Activated CD4-positive, alpha-beta memory T cell treated with anti-CD3 and anti-CD28 coated beads, Interleukin-2, amount 10 ng/mL, durations not matched to agents 7 days and 5 days (primary cell): Measurements from ENCODE around the gene GCLC. TPM values are rescaled to one million over a fixed set of nuclear protein-coding genes. Genes with fewer than 3 reads are reported as not detected.
"Not testable (repeated sequence)": the region's sequence is repeated elsewhere in the genome, so short reads cannot be mapped to it uniquely, and the experiment has no call there.

Experiments used
- CTCF ChIA-PET: fragments of 350-600 bp; sonication (Branson Sonifier 250); formaldehyde crosslinking; loops from one replicate; lab custom pipeline; 2021; ENCODE audit warnings: antibody characterized with exemption, inconsistent platforms; lab: Charles Lee
- POLR2A ChIA-PET: fragments of 350-600 bp; sonication (Branson Sonifier 250); formaldehyde crosslinking; loops from one replicate; lab custom pipeline; 2021; ENCODE audit warnings: antibody characterized with exemption; lab: Charles Lee
- DNase-seq: peaks from one replicate; pipeline ENCODE4 v3.0.0-alpha.2; 2020
- H3K27ac Mint-ChIP-seq: one replicate; pipeline ENCODE4 v1.8.0; 2021; ENCODE audit warnings: mild to moderate bottlenecking, mixed read lengths
- H3K27me3 Mint-ChIP-seq: one replicate; pipeline ENCODE4 v1.8.0; 2021; ENCODE audit warnings: mixed read lengths
- H3K36me3 Mint-ChIP-seq: one replicate; pipeline ENCODE4 v1.8.0; 2021; ENCODE audit warnings: low read depth, mixed read lengths
- H3K4me1 Mint-ChIP-seq: one replicate; pipeline ENCODE4 v1.8.0; 2021; ENCODE audit warnings: mixed read lengths
- H3K4me3 Mint-ChIP-seq: one replicate; pipeline ENCODE4 v1.8.0; 2021; ENCODE audit warnings: mild to moderate bottlenecking, mixed read lengths
- H3K9me3 Mint-ChIP-seq: one replicate; pipeline ENCODE4 v1.8.0; 2021; ENCODE audit warnings: mixed read lengths
- total RNA-seq, 2 experiments: library from RNA; stranded (reverse); gene quantifications; one replicate each; pipeline ENCODE4 v1.2.3, GENCODE V29; 2021

The GCLC gene
- total RNA-seq, 2 experiments from 2014 or later, result 29.1 to 30.6 TPM

- H3K9me3 Mint-ChIP-seq, result no peaks in the 10 kb centered on the region
- POLR2A ChIA-PET, result no interaction called here
- H3K27me3 Mint-ChIP-seq, result no peaks in the 10 kb centered on the region
- no peak overlapping the region for H3K4me3 Mint-ChIP-seq
- H3K4me1 Mint-ChIP-seq, result peaks cover 10% of the 10 kb centered on the region
- H3K36me3 Mint-ChIP-seq, result no peaks in the 10 kb centered on the region
- CTCF ChIA-PET, result no interaction called here
- no peak overlapping the region for H3K27ac Mint-ChIP-seq
- no peak for DNase-seq
Observed at GRCh38 chr6:53579338-53579737, 34.4 kb upstream of the GCLC start.

- ChIA-PET POLR2A (no interaction called here), CTCF (no interaction called here)
- Mint-ChIP-seq H3K27me3 (no peaks in the 10 kb centered on the region), H3K9me3 (peaks cover under 1% of the 10 kb centered on the region), H3K4me1 (peaks cover 10% of the 10 kb centered on the region), H3K4me3 (no peak overlapping the region), H3K36me3 (no peaks in the 10 kb centered on the region), H3K27ac (no peak overlapping the region)
- DNase-seq, result no peak
Observed at GRCh38 chr6:53578371-53578770, 33.5 kb upstream of the GCLC start.

DNA sequence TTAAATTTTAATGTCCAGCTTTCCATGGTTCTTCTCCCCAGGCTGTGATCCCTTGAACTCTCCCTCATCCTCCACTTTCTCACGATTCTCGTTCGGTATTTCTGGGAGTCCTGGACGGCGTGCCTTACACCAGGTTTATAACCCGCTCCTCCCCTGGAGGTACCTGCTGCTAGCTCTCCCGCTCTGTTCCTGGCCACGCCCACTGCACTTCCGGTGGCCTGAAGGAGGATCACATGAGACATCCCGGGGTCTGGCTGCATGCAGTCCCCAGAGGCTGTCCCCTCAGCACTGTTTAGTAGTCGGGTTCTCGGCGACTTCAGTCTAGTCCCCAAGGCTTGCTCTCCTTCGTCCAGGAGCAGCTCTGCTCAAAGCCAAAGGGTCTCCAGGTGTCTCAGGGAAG, 28.4 kb upstream of the GCLC start:
- CTCF ChIA-PET, result no interaction called here
- H3K9me3 Mint-ChIP-seq, result peaks cover 3% of the 10 kb centered on the region
- H3K4me1 Mint-ChIP-seq, result no peaks in the 10 kb centered on the region
- H3K36me3 Mint-ChIP-seq, result no peaks in the 10 kb centered on the region
- POLR2A ChIA-PET, result no interaction called here
- no peak overlapping the region for H3K4me3 Mint-ChIP-seq
- no peak overlapping the region for H3K27ac Mint-ChIP-seq
- no peak for DNase-seq
- H3K27me3 Mint-ChIP-seq, result peaks cover 2% of the 10 kb centered on the region

GRCh38 chr6:53572379-53572778, 27.5 kb upstream of the GCLC start:
- POLR2A ChIA-PET, H3K36me3 Mint-ChIP-seq: not testable (repeated sequence)

GRCh38 chr6:53568776-53569616, 24.1 kb upstream of the GCLC start:
- POLR2A ChIA-PET, result no interaction called here
- Mint-ChIP-seq H3K4me3 (no peak overlapping the region), H3K27ac (no peak overlapping the region), H3K36me3 (no peaks in the 10 kb centered on the region), H3K9me3 (peaks cover 3% of the 10 kb centered on the region), H3K4me1 (no peaks in the 10 kb centered on the region), H3K27me3 (peaks cover 8% of the 10 kb centered on the region)
- CTCF ChIA-PET, result no interaction called here
- DNase-seq, result no peak

More at GRCh38 chr6:53572379-53572778, 27.5 kb upstream of the GCLC start:
- H3K9me3 Mint-ChIP-seq, CTCF ChIA-PET, H3K27me3 Mint-ChIP-seq, H3K4me3 Mint-ChIP-seq, H3K27ac Mint-ChIP-seq, H3K4me1 Mint-ChIP-seq, DNase-seq: not testable (repeated sequence)

- no peak overlapping the region for H3K27ac Mint-ChIP-seq
- no peaks in the 10 kb centered on the region for H3K36me3 Mint-ChIP-seq
- CTCF ChIA-PET, result no interaction called here
- H3K9me3 Mint-ChIP-seq, result no peaks in the 10 kb centered on the region
- H3K27me3 Mint-ChIP-seq, result peaks cover 8% of the 10 kb centered on the region
- POLR2A ChIA-PET, result no interaction called here
- no peak for DNase-seq
- no peaks in the 10 kb centered on the region for H3K4me1 Mint-ChIP-seq
- H3K4me3 Mint-ChIP-seq, result no peak overlapping the region
Observed at GRCh38 chr6:53567701-53568100, 22.8 kb upstream of the GCLC start.

DNA sequence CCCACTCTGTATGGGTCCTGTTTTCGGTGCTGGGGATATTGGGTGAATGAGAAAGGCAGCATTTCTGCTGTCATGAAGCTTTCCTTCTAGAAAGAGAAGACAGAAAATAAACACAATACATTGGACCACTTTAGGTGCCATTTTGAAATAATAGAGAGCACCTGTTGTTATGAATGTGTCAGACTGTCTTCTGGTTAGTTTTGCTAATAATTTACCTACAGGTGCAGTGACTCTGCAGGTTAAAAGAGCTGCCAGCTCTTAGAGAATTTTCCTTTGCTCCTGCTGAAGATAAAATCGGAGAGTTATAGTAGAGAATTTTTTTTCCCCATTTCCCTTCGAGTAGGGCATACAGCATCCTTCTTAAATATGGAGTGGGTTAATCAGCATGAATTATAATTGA, 21.9 kb upstream of the GCLC start:
- no peak overlapping the region for H3K4me3 Mint-ChIP-seq
- POLR2A ChIA-PET, result no interaction called here
- peaks cover 11% of the 10 kb centered on the region for H3K27me3 Mint-ChIP-seq
- H3K9me3 Mint-ChIP-seq, result no peaks in the 10 kb centered on the region
- no peak for DNase-seq
- CTCF ChIA-PET, result interaction anchor here (0.6 to 0.7 kb wide), 2 partner anchors 100 to 685 kb away, joined by 3 read pairs; no protein-coding TSS in a partner anchor
- H3K36me3 Mint-ChIP-seq, result no peaks in the 10 kb centered on the region
- H3K4me1 Mint-ChIP-seq, result no peaks in the 10 kb centered on the region
- no peak overlapping the region for H3K27ac Mint-ChIP-seq

- Mint-ChIP-seq H3K4me1 (no peaks in the 10 kb centered on the region), H3K4me3 (no peak overlapping the region), H3K9me3 (peaks cover 3% of the 10 kb centered on the region), H3K27me3 (peaks cover 11% of the 10 kb centered on the region), H3K27ac (no peak overlapping the region), H3K36me3 (no peaks in the 10 kb centered on the region)
- DNase-seq, result no peak
- CTCF ChIA-PET, result no interaction called here
- POLR2A ChIA-PET, result no interaction called here
Observed at GRCh38 chr6:53565886-53566285, 21.0 kb upstream of the GCLC start.

DNA sequence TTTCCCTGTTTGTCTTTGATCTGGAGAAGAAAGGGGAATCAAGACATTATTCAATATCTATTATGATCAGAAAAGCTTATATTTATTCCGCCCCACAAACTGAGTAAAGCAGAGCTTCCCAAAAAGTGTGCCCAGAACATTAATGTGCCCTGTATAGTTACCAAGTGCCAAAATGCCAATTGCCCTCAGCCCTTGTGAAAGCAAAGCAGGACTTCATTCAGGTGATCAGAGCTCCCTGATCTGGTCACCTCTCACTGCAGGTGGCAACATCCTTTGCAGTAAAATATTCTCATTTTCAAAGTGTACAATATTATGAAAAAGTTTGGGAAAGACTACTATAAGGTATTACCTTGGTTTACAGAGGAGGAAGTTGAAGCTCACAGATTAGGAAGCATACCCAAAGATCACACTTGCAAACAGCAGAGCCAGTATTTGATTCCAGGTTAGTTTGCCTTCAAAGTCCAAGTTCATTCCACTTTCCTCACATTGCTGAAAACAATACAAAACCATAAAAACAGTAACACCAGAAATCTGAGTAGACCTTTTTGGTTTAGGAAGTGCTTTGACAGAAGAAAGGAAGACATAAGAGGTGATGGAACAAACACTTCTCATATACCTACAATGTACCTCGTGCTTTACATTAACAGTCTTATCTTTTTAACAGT, 19.6 kb upstream of the GCLC start:
- peaks cover 2% of the 10 kb centered on the region for H3K36me3 Mint-ChIP-seq
- no peak overlapping the region for H3K4me3 Mint-ChIP-seq
- CTCF ChIA-PET, result interaction anchor here (1.7 kb wide), 1 partner anchor 17 kb away, joined by 4 read pairs; no protein-coding TSS in a partner anchor
- DNase-seq, result no peak
- POLR2A ChIA-PET, result no interaction called here
- peaks cover 5% of the 10 kb centered on the region for H3K9me3 Mint-ChIP-seq
- no peak overlapping the region for H3K27ac Mint-ChIP-seq
- peaks cover 11% of the 10 kb centered on the region for H3K27me3 Mint-ChIP-seq
- no peaks in the 10 kb centered on the region for H3K4me1 Mint-ChIP-seq

DNA sequence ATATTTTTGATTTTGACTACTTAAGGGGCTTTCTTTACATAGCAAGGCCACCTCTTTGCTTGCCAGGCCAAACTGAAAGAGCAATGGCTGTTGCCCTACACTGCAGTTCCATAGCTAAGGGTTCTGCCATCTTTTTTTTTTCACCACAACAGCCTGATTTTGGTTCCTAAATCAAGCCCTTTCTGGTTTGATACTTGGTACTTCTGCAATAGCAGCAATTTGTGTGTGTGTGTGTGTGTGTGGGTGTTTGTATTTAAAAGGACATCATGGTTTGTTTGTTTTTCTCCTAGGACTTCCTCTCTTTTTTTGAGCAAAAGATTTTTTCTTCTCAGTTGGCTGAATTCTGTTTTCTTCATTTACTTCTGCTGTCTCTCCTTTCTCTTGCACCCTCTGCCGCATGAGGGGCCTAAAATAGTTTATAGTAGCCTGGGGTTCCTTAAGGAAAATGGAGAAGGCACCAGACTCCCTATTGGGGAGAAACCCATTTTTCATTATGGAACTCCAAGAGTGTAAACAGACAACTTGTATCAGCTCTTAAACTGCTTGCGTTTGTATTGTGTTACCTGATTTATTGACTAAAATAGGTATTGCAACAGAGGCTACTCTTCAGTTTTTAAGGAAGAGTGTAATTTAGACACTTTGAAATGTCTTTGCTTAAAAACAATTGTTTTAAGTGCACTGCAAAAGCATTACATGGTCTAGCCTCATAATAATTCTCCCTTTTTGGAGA, 12.2 kb upstream of the GCLC start:
- no peak overlapping the region for H3K4me3 Mint-ChIP-seq
- CTCF ChIA-PET, result no interaction called here

DNA sequence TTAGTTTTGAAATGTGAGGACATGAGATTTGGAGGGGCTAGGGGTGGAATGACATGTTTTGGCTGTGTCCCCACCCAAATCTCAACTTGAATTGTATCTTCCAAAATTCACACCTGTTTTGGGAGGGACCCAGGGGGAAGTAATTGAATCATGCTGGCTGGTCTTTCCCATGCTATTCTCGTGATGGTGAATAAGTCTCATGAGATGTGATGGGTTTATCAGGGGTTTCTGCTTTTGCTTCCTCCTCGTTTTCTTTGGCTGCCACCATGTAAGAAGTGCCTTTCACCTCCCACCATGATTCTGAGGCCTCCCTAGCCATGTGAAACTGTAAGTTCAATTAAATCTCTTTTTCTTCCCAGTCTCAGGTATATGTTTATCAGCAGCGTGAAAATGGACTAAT, 8.7 kb upstream of the GCLC start:
- POLR2A ChIA-PET, H3K27ac Mint-ChIP-seq, H3K4me1 Mint-ChIP-seq, DNase-seq, H3K9me3 Mint-ChIP-seq, H3K27me3 Mint-ChIP-seq, H3K4me3 Mint-ChIP-seq, H3K36me3 Mint-ChIP-seq, CTCF ChIA-PET: not testable (repeated sequence)

More for the DNA sequence above, 12.2 kb upstream of the GCLC start:
- DNase-seq, result no peak
- peaks cover 4% of the 10 kb centered on the region for H3K36me3 Mint-ChIP-seq
- H3K27ac Mint-ChIP-seq, result no peak overlapping the region
- POLR2A ChIA-PET, result no interaction called here
- H3K9me3 Mint-ChIP-seq, result peaks cover 14% of the 10 kb centered on the region
- H3K27me3 Mint-ChIP-seq, result peaks cover 2% of the 10 kb centered on the region
- H3K4me1 Mint-ChIP-seq, result no peaks in the 10 kb centered on the region

DNA sequence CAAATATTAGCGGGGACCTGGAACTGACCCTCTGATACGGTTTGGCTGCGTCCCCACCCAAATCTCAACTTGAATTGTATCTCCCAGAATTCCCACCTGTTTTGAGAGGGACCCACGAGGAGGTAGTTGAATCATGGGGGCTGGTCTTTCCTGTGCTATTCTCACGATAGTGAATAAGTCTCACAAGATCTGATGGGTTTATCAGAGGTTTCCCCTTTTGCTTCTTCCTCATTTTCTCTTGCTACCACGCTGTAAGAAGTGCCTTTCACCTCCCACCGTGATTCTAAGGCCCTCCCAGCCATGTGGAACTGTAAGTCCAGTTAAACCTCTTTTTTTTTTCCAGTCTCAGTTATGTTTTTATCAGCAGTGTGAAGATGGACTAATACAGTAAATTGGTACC, 6.8 kb upstream of the GCLC start:
- DNase-seq, POLR2A ChIA-PET, H3K36me3 Mint-ChIP-seq, H3K9me3 Mint-ChIP-seq, CTCF ChIA-PET, H3K4me3 Mint-ChIP-seq, H3K27ac Mint-ChIP-seq, H3K27me3 Mint-ChIP-seq: not testable (repeated sequence)
- H3K4me1 Mint-ChIP-seq, result peaks cover 15% of the 10 kb centered on the region
